Activated CD8-positive, alpha-beta memory T cell treated with anti-CD3 and anti-CD28 coated beads for 48 hours (primary cell): Measurements from ENCODE around the gene FLOT2.
"Not testable (repeated sequence)": the region's sequence is repeated elsewhere in the genome, so short reads cannot be mapped to it uniquely, and the experiment has no call there.

Experiments used
- DNase-seq, 3 experiments: peaks; one replicate each; pipeline ENCODE4 v3.0.0-alpha.2; 2020; ENCODE audit warnings: low read depth in 2 of 3, low spot score in 2 of 3

The FLOT2 gene

GRCh38 chr17:28916302-28916934 is 18.9 kb upstream of the FLOT2 start:
- DNase-seq, result no peak

GRCh38 chr17:28912938-28913333 is 15.4 kb upstream of the FLOT2 start:
- no peak for DNase-seq

GRCh38 chr17:28912281-28912937 is 14.9 kb upstream of the FLOT2 start:
- no peak for DNase-seq

- DNase-seq, result no peak
Measured at GRCh38 chr17:28911411-28912045, 14.0 kb upstream of the FLOT2 start.

GRCh38 chr17:28910534-28910933 is 13.0 kb upstream of the FLOT2 start:
- DNase-seq, result no peak

- no peak for DNase-seq
Measured at GRCh38 chr17:28908640-28909167, 11.2 kb upstream of the FLOT2 start.

- no peak for DNase-seq
Measured at GRCh38 chr17:28907709-28908475, 10.4 kb upstream of the FLOT2 start.

GRCh38 chr17:28906706-28907438 is 9.3 kb upstream of the FLOT2 start:
- DNase-seq, result no peak

GRCh38 chr17:28906276-28906675 is 8.7 kb upstream of the FLOT2 start:
- DNase-seq, result no peak

GRCh38 chr17:28904800-28905199 is 7.3 kb upstream of the FLOT2 start:
- no peak for DNase-seq

GRCh38 chr17:28903546-28903841 is 6.0 kb upstream of the FLOT2 start:
- DNase-seq, result not testable (repeated sequence)

- peak; percentile 81 to 94 (median 82) for DNase-seq
Measured at GRCh38 chr17:28902819-28903545, 5.4 kb upstream of the FLOT2 start, which contains the start of gene DHRS13. DHRS13 (minus strand) TSS chr17:28903079; CDS start chr17:28902944, 135 bp downstream.

- DNase-seq, result peak in 1 of 3 experiments; percentile 46
Measured at GRCh38 chr17:28901866-28902818, 4.6 kb upstream of the FLOT2 start.

- no peak for DNase-seq
Measured at GRCh38 chr17:28900986-28901726, 3.6 kb upstream of the FLOT2 start.

GRCh38 chr17:28899212-28899815 is 1.8 kb upstream of the FLOT2 start:
- DNase-seq, result no peak

GRCh38 chr17:28898527-28898955 is 1.0 kb upstream of the FLOT2 start:
- no peak for DNase-seq

- DNase-seq, result no peak
Measured at GRCh38 chr17:28897769-28898526, 415 bp upstream of the FLOT2 start.
